Vagina (tissue), 2 donors: ENCODE measurements around the gene SPECC1.

ENCODE experiments used
- POLR2A ChIP-seq, 2 donors: fragments of 450-650 bp; IDR thresholded peaks; one replicate each; pipeline ENCODE4 v1.6.1; 2017; ENCODE audit warnings: antibody characterized with exemption in 2 of 2, mild to moderate bottlenecking in 2 of 2, moderate library complexity in 2 of 2
- POLR2AphosphoS5 ChIP-seq, 2 donors: sonication (generic); formaldehyde crosslinking; IDR thresholded peaks; one replicate each; pipeline ENCODE4 v1.9.0; 2017; ENCODE audit warnings: antibody characterized with exemption in 2 of 2, mild to moderate bottlenecking in 2 of 2, low read depth in 1 of 2; ENCODE audit not compliant: insufficient read depth in 1 of 2
- TF ChIP-seq, protein P1 (sequence below), 3 experiments: fragments of 450-650 bp in 2 of 3; fragments of 200-600 bp in 1 of 3; sonication (generic) in 1 of 3; IDR thresholded peaks; one replicate each; pipeline ENCODE4 v1.5.1; 2017 to 2019; ENCODE audit warnings: antibody characterized with exemption in 3 of 3, mild to moderate bottlenecking in 2 of 3, moderate library complexity in 2 of 3

DNA sequence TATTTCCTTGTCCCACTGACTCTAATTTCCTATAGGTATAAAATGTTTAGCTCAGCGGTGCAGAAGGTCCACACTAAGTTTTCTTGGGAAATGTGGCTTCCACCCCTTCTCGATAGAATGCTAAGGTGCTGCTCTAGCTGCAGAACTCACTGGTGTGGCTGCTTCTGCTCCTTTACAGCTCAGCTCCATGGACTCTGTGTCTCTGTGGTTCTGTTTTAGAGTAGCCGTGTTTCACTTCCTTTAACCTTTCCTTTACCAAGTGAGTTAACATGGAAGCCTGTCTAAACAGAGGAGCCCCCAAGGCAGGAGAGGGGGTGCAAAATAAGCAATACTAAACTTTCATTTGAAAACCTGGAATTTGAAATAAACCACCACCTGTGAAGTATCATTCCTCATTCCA lies 65.3 kb downstream of the SPECC1 start:
- TF ChIP-seq, protein P1, sequence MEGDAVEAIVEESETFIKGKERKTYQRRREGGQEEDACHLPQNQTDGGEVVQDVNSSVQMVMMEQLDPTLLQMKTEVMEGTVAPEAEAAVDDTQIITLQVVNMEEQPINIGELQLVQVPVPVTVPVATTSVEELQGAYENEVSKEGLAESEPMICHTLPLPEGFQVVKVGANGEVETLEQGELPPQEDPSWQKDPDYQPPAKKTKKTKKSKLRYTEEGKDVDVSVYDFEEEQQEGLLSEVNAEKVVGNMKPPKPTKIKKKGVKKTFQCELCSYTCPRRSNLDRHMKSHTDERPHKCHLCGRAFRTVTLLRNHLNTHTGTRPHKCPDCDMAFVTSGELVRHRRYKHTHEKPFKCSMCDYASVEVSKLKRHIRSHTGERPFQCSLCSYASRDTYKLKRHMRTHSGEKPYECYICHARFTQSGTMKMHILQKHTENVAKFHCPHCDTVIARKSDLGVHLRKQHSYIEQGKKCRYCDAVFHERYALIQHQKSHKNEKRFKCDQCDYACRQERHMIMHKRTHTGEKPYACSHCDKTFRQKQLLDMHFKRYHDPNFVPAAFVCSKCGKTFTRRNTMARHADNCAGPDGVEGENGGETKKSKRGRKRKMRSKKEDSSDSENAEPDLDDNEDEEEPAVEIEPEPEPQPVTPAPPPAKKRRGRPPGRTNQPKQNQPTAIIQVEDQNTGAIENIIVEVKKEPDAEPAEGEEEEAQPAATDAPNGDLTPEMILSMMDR (IDR thresholded peaks at IDR 0.05) = no peak
- TF ChIP-seq POLR2AphosphoS5 (IDR thresholded peaks at IDR 0.05; ENCODE audit: insufficient read depth in 1 of 2, low read depth in 1 of 2) (no peak), POLR2A (IDR thresholded peaks at IDR 0.05) (no peak)
